NCI-H2196 (cell line): ENCODE data around the gene TRPT1.

Source experiments
- DNase-seq: peaks from one replicate; lab custom pipeline; 2025; ENCODE audit not compliant: unreplicated experiment; lab: John Stamatoyannopoulos, UW

Gene TRPT1

GRCh38 chr11:64245797-64246620 is 20.0 kb upstream of the TRPT1 start:
- DNase-seq, result peak; percentile 62

DNA sequence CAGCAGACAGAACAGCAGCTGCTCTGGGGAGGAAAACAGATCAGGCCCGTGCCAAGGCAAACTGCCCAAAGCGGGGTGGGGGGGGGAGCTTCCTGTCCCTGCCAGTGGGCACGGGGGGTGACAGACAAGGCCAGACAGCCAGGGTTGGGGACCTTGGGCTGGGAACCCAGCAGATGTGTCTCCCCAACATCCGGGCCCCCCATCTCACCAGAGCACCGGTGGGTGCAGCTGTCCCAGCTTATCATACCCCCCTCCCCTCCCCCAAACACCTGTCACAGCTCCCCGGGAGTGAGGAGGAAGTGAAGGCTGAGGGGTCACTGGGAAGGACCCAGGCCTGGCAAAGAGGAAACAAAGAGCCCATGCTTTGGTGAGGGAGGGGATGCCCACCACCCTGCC is 19.4 kb upstream of the TRPT1 start:
- DNase-seq, result peak; percentile 52

GRCh38 chr11:64244966-64245365 is 19.0 kb upstream of the TRPT1 start:
- DNase-seq, result no peak

- DNase-seq, result no peak
These were observed 18.1 kb upstream of the TRPT1 start for GRCh38 chr11:64244107-64244506.

DNA sequence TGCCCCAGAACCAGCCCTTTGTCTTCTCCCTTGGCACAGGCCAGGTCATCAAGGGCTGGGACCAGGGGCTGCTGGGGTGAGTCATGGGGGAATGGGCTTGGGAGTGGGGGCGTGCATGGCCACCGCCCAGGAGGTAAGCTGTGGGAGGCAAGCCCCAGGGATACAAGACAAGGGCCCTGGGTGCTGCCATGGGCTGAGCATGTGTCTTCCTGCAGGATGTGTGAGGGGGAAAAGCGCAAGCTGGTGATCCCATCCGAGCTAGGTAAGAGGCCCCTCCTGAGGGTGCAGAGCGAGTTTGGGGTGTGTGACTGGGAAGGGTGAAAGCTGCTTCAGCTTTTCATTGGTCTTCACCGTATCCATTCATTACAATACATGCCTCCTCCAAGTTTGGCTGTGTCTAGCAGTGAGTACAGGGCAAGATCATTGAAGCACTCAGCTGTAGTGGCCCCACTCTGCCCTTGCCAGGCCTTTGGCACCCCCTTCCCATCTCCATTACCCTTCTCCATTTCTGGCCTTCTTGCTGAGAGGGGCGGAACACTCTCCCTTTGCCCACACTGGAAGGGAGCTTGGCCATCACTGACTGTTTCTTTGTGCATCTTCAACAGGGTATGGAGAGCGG is 17.4 kb upstream of the TRPT1 start:
- no peak for DNase-seq

- peak; percentile 19 for DNase-seq
These were observed 15.7 kb upstream of the TRPT1 start for GRCh38 chr11:64241491-64242374.

DNA sequence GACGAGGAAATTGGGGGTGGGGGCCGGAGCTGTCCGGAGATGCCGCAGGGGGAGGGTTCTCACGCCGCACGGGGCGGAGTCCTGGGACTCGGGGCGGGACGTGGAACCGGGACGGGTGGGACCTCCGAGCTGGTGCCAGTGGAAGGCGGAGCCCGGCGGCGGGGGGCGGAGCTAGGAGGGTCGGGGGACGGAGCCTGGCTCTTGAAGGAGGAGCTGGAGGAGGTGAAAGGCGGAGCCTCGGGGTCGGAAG is 15.2 kb upstream of the TRPT1 start:
- DNase-seq, result peak; percentile 98

DNA sequence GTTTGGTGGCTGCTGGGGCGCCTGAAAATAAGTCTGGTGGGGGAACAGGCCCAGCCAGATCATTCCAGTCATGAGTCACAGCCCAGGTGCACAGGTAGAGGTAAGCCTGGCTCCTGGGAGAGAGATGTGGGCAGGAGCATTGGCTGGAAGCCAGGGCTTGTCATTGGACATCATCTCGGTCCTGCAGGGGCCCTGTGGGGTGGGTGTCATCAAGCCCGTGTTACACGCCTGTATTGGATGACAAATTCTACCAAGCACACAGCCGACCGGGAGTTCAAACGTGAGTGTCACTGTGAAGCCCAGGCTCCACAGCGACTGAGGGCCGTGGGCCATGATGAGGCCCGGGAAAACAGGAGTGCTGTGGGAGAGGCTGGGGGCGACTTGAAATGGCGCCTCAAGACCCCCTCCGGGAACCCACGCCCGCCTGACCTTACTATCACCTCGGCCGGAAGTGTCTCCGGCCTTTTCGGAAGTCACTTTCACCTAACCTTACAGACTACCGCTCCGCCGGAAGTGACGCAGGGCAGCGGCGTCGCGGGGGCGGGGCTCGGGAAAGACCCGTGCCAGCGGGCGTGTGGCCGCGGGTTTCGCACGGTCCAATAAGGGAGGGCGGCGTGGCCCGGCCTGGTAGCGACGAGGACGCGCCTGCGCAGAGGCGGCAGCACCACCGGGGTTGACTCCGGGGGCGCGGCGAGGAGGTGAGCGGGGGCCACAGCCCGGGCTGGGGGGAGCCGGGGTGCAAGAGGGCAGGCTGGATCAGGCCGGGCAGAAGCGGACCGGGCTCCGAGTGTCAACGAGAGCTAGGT is 14.7 kb upstream of the TRPT1 start, which contains the start of gene FKBP2:
Gene FKBP2, plus strand, starts transcription at position 661 of the 806 bp plus-strand sequence. CDS start 1,293 bp downstream, outside the sequence.
- peak; percentile 98 for DNase-seq

- peak; percentile 61 for DNase-seq
These were observed 13.9 kb upstream of the TRPT1 start for GRCh38 chr11:64239662-64240434.

DNA sequence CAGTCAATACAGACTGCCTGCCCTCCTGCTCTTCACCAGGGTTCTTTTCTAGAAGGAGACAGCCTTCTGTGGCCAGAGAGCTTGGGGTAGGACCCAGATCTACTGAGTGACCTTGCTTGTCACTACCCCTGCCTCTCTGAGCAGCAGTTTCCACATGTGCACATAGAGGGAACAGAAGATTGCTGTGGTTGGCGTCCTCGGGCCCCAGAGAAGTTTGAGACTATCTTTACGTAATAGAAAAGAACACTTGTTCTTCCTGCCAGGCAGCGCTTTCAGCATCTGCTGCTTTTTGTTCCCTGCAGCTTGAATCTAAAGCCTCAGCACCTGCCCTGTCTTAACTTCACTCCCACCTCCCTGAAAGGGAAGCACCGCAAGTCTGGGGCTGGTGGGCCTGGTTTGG is 13.0 kb upstream of the TRPT1 start:
- no peak for DNase-seq

DNA sequence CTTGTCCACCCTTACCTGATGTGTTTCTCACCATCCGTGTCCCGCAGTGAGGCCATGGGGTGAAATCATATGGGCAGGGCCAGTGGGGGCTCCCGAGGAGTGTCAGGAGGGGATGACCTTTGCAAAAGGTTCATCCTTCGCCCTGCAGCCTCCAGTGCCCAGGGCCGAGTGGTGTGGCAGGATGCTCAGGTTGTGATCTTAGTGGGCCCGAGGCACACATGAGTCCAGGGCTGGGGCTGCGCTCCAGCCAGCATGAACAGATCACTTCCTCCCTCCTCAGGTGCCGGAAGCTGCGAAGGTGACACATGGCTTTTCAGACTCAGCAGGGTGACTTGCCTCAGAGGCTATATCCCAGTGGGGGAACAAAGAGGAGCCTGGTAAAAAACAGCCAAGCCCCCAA is 12.1 kb upstream of the TRPT1 start:
- no peak for DNase-seq

DNA sequence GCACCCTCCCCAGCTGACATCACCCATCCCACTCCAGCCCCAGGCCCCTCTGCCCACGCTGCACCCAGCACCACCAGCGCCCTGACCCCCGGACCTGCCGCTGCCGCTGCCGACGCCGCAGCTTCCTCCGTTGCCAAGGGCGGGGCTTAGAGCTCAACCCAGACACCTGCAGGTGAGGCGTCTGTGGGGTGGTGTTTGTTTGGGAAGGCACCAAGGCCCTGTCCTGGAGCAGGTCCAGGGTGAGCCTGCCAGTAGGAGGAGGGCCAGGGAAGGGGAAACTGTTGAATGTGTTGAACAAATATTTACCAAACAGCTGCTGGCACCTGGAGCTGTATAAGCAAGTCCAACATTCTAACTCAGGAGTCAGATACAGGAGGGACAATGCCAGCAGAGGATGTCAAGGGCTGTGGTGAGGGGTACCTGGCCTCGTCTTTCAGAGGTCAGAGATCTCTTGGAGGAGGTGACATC is 11.5 kb upstream of the TRPT1 start:
- DNase-seq, result peak; percentile 97

DNA sequence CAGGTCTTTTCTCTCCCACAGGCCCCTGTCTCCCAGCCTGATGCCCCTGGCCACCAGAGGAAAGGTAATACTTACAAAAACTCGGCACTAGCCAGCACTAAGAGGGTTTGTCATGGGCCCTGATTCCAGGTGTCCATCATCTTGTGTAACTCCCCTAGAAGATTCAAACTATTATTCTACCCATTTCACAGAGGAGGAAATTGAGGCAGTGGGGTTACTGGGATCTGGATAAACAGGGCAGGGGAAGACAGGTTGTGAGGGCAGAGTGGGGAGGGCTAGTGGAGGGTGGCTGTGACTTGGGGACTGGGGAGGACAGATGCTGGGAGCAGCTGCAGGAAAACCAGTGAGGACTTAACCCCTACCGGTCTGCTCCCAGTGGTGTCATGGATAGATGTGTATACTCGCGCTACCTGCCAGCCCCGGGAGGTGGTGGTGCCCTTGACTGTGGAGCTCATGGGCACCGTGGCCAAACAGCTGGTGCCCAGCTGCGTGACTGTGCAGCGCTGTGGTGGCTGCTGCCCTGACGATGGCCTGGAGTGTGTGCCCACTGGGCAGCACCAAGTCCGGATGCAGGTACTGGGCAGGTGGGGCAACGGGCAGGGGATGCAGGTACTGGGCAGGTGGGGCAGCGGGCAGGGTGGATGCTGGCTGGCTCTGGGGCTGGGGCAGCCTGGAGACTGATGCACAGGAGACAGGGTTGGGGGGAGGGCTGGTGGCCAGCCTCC is 9.6 kb upstream of the TRPT1 start:
- no peak for DNase-seq

- DNase-seq, result peak; percentile 53
These were observed 8.8 kb upstream of the TRPT1 start for GRCh38 chr11:64234647-64235379.

GRCh38 chr11:64233913-64234586 is 8.1 kb upstream of the TRPT1 start, which contains the start of gene VEGFB:
VEGFB (plus strand) TSS chr11:64234584; CDS start chr11:64234834, 250 bp downstream.
- peak; percentile 73 for DNase-seq

DNA sequence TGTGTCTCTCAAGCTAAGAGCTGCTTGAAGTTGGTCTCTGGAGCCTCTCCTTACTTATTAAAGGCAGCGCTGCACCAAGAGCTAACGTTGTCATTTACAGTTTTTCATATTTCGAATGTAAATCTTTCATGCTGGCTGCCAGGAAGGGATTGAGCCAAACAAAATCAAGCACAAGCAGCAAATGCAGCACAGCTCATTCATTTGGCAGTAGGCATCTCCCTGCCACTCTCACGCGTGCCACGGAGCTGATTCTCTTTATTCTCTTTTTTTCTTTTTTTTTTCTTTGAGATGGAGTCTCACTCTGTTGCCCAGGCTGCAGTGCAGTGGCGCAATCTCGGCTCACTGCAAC is 7.0 kb upstream of the TRPT1 start:
- DNase-seq, result no peak

DNA sequence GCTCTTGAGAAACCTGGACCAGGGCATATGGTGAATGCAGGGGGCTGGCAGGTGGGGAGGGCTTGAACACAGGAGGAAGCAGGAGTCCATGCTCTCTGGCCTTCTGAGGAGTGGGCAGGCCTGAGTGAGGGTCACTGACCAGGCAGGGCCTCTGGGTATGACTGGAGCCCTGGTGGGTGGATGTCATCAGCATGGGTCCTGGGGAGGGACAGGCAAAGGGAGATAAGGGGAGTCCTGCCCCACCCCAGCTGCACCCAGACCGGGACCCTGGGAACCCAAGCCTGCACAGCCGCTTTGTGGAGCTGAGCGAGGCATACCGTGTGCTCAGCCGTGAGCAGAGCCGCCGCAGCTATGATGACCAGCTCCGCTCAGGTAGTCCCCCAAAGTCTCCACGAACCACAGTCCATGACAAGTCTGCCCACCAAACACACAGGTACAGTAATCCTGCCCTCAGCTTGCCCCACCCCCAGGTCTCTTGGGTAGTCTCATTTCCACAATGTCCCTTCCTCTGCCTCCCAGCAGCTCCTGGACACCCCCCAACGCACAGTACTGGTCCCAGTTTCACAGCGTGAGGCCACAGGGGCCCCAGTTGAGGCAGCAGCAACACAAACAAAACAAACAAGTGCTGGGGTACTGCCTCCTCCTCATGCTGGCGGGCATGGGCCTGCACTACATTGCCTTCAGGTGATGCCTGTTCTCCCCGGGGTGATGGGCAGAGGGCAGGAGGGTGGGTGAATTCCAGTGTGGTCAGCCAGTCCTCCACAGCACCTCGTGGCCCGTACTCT is 6.4 kb upstream of the TRPT1 start:
- DNase-seq, result no peak
